Measurements from ENCODE around the gene TNFRSF13B. TPM values are rescaled to one million over a fixed set of nuclear protein-coding genes. Genes with fewer than 3 reads are reported as not detected.

TNFRSF13B gene
- total RNA-seq, 4 donors from 2014 or later = 0.48 TPM; not detected in 3

- no peak for ATAC-seq (ENCODE audit: low FRiP score)
- no peak for DNase-seq (ENCODE audit: low spot score)
- no peak for TF ChIP-seq CTCF (IDR thresholded peaks at IDR 0.05)
Observed at GRCh38 chr17:16936536-16937310, 35.2 kb downstream of the TNFRSF13B start.

GRCh38 chr17:16935786-16936185 is 36.1 kb downstream of the TNFRSF13B start:
- no peak for TF ChIP-seq CTCF (IDR thresholded peaks at IDR 0.05)
- DNase-seq (ENCODE audit: low spot score) = no peak
- ATAC-seq (ENCODE audit: low FRiP score) = no peak

GRCh38 chr17:16935241-16935663 is 36.7 kb downstream of the TNFRSF13B start:
- DNase-seq (ENCODE audit: low spot score) (no peak), ATAC-seq (ENCODE audit: low FRiP score) (no peak)
- no peak for TF ChIP-seq CTCF (IDR thresholded peaks at IDR 0.05)

- ATAC-seq (ENCODE audit: low FRiP score) = no peak
- DNase-seq (ENCODE audit: low spot score) = no peak
- no peak for TF ChIP-seq CTCF (IDR thresholded peaks at IDR 0.05)
Observed at GRCh38 chr17:16934836-16935235, 37.1 kb downstream of the TNFRSF13B start.

- DNase-seq (ENCODE audit: low spot score) (peak; percentile 14), ATAC-seq (ENCODE audit: low FRiP score) (no peak)
- no peak for TF ChIP-seq CTCF (IDR thresholded peaks at IDR 0.05)
Observed at GRCh38 chr17:16934133-16934795, 37.7 kb downstream of the TNFRSF13B start.

GRCh38 chr17:16933317-16934132 is 38.4 kb downstream of the TNFRSF13B start:
- no peak for TF ChIP-seq CTCF (IDR thresholded peaks at IDR 0.05)
- ATAC-seq (ENCODE audit: low FRiP score) = no peak
- no peak for DNase-seq (ENCODE audit: low spot score)
